ENCODE measurements around the gene ARHGEF16.

- TF ChIP-seq ZNF514 (tag by site-specific recombination; IDR thresholded peaks at IDR 0.05): no peak
- no peak for TF ChIP-seq KLF16 (tag by site-specific recombination; IDR thresholded peaks at IDR 0.05)
- TF ChIP-seq CTCF (tag by site-specific recombination; IDR thresholded peaks at IDR 0.05): no peak
- no peak for TF ChIP-seq RBAK (tag by site-specific recombination; IDR thresholded peaks at IDR 0.05)
- no peak for TF ChIP-seq MZF1 (tag by site-specific recombination; IDR thresholded peaks at IDR 0.05; ENCODE audit: borderline replicate concordance)
- TF ChIP-seq ZNF184 (tag by site-specific recombination; IDR thresholded peaks at IDR 0.05): no peak
- no peak for TF ChIP-seq ZNF174 (tag by site-specific recombination; IDR thresholded peaks at IDR 0.05)
- no peak for TF ChIP-seq ZNF707 (tag by site-specific recombination; IDR thresholded peaks at IDR 0.05)
- no peak for TF ChIP-seq ZNF664 (tag by site-specific recombination; IDR thresholded peaks at IDR 0.05)
- TF ChIP-seq ZNF747 (tag by site-specific recombination; IDR thresholded peaks at IDR 0.05): no peak
- TF ChIP-seq ZNF488 (tag by site-specific recombination; IDR thresholded peaks at IDR 0.05): no peak
- no peak for TF ChIP-seq SP2 (tag by site-specific recombination; IDR thresholded peaks at IDR 0.05)
These were observed 25.1 kb upstream of the ARHGEF16 start for GRCh38 chr1:3429320-3429719.
